Measurements from ENCODE around the gene ITM2B.

DNA sequence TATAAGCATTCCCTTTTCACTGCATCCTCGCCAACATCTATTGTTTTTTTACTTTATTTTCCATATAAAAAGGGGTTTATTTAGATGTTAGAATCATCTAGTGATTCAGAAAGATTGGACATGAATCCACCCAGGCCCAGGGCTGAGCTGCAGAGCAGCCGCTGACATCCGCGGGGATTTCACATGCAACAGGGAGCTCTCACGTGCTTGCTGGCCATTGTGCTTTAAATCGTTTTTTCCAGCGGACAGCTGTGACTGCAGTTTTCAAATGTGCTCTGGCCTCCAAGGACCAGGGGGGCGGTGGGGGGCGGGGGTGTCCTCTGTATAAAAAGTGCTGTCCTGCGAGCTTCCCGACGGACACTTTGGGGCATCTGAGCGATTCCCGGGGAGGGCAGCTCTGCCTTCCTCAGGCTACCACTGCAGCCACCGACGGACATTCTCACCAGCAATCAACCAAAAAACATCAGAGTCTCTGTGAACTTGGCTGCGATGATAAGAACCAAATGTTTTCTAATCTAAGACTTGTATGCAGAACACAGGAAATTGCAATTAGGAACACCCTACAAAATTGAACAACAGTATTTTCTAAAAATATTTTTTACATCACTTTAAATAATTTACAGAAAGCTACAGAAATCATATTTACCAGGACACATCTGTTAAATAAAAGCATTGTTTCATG is 83.1 kb downstream of the ITM2B start:
- TF ChIP-seq, protein P1, sequence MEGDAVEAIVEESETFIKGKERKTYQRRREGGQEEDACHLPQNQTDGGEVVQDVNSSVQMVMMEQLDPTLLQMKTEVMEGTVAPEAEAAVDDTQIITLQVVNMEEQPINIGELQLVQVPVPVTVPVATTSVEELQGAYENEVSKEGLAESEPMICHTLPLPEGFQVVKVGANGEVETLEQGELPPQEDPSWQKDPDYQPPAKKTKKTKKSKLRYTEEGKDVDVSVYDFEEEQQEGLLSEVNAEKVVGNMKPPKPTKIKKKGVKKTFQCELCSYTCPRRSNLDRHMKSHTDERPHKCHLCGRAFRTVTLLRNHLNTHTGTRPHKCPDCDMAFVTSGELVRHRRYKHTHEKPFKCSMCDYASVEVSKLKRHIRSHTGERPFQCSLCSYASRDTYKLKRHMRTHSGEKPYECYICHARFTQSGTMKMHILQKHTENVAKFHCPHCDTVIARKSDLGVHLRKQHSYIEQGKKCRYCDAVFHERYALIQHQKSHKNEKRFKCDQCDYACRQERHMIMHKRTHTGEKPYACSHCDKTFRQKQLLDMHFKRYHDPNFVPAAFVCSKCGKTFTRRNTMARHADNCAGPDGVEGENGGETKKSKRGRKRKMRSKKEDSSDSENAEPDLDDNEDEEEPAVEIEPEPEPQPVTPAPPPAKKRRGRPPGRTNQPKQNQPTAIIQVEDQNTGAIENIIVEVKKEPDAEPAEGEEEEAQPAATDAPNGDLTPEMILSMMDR (IDR thresholded peaks at IDR 0.05): no peak
- TF ChIP-seq POLR2A (IDR thresholded peaks at IDR 0.05) (no peak), POLR2AphosphoS5 (IDR thresholded peaks at IDR 0.05) (no peak)

Data from upper lobe of left lung (tissue), 4 donors.